Measurements from ENCODE around the gene CLDN9.
A peak's percentile ranks its signal among the peaks of the same experiment; 100 is the strongest.

DNA sequence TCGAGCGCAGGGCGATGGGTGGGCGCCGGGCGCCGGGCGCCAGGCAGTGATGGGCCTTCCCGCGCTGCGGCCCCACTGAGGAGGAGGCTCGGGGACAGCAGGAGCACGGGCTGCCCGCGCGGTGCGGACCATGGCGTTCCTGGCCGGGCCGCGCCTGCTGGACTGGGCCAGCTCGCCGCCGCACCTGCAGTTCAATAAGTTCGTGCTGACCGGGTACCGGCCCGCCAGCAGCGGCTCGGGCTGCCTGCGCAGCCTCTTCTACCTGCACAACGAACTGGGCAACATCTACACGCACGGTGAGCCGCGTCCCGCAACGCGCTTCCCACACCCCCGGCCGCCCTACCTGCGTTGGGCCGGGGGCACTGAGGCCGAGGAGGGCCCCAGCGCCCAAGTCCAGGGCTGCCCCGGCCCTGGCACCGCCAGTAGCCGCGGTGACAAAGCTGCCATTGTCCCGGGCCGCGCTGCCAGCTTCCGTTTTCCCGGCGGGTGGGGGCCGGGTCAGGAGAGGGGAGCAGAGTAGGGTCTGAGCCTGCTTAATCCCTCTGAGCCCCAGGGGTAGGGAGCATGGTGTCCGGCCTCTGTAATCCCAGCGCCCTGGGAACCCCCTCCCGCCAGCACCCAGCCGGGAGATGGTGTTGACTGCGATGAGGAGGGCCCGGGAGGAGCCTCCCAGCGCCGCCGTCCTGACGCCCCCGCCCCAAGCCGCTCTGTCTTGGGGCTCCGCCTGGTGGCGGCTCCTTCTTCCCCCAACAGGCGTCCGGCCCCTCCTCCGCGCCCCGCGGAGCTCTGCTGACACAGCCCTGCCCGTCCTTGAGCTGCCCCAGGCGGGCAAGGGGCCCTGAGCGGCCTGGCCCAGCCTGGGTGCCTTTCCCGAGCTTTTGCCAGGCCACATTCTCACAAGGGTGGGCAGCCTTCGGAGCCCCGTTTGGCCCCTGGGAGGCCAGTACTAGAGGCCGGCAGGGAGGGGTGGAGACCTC lies 42.9 kb upstream of the CLDN9 start:
- TF ChIP-seq, protein P1, sequence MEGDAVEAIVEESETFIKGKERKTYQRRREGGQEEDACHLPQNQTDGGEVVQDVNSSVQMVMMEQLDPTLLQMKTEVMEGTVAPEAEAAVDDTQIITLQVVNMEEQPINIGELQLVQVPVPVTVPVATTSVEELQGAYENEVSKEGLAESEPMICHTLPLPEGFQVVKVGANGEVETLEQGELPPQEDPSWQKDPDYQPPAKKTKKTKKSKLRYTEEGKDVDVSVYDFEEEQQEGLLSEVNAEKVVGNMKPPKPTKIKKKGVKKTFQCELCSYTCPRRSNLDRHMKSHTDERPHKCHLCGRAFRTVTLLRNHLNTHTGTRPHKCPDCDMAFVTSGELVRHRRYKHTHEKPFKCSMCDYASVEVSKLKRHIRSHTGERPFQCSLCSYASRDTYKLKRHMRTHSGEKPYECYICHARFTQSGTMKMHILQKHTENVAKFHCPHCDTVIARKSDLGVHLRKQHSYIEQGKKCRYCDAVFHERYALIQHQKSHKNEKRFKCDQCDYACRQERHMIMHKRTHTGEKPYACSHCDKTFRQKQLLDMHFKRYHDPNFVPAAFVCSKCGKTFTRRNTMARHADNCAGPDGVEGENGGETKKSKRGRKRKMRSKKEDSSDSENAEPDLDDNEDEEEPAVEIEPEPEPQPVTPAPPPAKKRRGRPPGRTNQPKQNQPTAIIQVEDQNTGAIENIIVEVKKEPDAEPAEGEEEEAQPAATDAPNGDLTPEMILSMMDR (IDR thresholded peaks at IDR 0.05), result peak; percentile 45
- no peak for TF ChIP-seq ZFX (IDR thresholded peaks at IDR 0.05; ENCODE audit: borderline replicate concordance)
